Measurements from ENCODE around the gene DALRD3.
"Not testable (repeated sequence)": the region's sequence is repeated elsewhere in the genome, so short reads cannot be mapped to it uniquely, and the experiment has no call there.

DALRD3 gene

GRCh38 chr3:49021213-49021812 lies 2.9 kb upstream of the DALRD3 start:
- DNase-seq: peak; percentile 97

DNA sequence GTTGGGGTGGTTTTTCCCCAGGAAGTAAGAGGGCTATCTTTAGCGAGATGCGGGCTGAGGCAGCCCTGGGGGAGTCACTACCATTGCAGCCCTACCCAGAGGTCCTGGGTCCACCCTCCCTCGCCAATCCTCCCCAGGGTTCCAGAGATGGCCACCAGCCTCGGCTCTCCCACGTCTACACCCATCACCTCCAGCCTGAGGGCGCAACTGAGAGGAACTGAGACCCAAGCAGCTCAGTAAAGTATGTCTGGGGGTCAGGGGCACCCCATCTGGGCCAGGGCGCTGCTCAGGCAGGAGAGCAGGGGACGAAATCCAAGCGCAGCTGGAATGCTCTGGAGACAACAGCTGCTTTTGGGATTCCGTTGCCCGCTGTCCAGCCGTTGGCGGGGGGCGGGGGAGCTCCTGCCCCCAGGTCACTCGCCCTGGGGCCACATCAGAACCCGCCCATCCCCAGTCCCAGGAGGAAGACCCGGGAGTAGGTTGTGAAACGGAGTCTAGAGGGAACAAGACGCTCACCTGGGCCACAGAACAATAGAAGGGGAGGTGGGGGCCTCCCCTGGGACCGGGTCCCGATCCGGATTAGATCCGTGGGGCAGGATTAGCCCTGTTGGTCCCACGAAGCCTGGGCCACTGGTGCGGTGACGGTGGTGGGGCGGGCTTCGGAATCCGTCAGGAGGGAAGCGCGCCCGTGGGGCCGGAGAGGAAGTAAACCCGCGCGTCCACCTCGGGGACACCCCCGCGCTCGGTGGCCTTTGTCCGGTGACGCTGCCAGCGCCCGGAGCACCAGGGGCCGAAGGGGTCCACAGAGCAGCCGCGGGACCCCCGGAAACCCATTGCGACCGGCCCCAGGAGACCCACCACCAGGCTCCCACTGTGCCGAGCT lies 2.2 kb upstream of the DALRD3 start:
- no peak for DNase-seq

DNA sequence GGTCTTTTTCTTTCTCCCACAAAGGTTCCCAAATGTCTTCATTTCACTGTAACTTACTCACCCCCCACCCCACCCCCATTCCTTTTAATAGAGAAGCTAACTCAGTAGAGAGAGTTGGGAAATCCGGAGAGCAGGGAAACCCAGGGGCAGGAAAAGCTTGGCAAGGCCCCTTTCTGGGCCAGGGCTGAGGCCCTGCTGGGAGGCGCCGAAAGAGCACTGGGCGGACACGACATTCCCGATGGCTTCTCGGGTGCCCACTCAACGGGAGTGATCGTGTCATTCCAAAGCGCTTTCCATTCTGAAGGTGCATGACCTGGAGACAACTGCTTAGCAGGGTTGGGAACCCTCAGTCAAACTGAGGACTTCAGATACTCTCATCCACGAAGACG lies 1.6 kb upstream of the DALRD3 start:
- no peak for DNase-seq

GRCh38 chr3:49018707-49019006 lies 277 bp upstream of the DALRD3 start:
- DNase-seq: no peak

GRCh38 chr3:49017229-49017970 lies 980 bp downstream of the DALRD3 start:
- DNase-seq: no peak

DNA sequence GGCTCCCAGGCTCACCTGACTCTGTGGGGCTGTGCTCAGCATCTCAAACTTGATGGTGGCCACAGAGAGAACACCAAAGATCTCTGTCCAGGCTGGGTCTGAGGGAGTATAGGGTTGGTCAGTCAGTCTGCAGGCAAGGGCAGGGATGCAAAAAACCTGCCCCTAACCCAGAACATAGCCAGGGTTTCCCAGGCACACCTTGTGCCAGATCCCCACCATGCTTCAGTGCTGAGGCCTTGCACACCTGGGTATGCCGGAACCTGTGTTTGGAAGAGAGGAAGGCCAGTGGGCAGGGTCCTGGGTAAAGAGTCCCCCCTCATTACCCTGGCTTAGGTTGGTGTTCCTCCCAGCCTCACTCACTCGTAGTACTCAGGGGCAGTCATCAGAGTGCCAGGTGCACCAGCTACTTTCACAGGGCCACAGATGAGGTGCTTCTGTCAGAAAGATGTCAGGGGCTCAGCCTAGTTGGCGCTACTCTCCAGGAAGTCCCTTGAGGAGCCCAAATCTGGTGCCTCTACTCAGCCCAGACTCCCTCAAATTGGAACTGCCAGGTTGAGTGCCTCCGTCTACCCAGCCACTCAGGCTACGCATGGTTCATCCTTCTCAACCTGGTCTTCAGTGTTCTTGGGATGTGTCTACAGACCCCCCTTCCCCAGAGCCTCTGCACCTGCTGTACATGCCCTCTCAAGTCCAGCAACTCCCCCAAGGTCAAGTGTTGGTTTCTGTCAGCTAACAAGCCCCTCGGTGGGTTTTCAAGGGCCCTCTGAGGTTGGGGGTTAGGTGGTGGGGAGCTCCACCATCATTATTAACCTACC lies 1.8 kb downstream of the DALRD3 start:
- DNase-seq: no peak

DNA sequence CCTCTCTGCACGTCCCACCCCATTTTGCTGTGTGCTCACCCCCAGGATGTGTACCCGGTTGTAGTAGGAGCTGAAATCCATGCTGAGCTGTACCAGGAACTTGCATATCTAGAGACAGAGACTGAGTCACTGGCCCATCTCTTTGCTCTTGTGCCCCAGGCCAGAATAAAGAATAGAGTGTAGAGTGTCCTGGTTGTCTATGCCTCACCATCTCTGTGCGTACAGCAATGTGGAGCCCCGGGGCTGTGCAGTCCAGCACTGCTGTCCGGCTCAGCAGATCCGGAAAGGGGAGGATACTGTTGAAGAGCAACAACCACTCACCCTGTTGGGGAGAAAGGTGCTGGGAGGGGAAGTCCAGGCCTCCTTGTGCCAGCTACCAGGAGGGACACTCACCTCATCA lies 2.6 kb downstream of the DALRD3 start:
- DNase-seq: no peak

DNA sequence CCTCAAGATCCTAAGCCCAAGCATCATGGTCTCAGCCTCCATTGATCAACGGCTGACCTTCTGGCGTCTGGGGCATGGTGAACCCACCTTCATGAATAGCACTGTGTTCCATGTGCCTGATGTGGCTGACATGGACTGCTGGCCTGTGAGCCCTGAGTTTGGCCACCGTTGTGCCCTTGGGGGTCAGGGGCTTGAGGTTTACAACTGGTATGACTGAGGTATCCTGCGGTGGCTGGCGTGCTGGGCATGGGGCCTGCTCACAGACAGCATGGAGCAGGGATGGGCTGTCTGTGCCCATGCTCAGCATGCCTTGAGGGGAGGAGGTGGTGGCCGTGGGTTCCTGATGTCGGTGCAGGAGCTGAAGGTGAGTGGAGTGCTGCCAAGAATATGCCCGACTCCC lies 3.3 kb downstream of the DALRD3 start:
- DNase-seq: no peak

DNA sequence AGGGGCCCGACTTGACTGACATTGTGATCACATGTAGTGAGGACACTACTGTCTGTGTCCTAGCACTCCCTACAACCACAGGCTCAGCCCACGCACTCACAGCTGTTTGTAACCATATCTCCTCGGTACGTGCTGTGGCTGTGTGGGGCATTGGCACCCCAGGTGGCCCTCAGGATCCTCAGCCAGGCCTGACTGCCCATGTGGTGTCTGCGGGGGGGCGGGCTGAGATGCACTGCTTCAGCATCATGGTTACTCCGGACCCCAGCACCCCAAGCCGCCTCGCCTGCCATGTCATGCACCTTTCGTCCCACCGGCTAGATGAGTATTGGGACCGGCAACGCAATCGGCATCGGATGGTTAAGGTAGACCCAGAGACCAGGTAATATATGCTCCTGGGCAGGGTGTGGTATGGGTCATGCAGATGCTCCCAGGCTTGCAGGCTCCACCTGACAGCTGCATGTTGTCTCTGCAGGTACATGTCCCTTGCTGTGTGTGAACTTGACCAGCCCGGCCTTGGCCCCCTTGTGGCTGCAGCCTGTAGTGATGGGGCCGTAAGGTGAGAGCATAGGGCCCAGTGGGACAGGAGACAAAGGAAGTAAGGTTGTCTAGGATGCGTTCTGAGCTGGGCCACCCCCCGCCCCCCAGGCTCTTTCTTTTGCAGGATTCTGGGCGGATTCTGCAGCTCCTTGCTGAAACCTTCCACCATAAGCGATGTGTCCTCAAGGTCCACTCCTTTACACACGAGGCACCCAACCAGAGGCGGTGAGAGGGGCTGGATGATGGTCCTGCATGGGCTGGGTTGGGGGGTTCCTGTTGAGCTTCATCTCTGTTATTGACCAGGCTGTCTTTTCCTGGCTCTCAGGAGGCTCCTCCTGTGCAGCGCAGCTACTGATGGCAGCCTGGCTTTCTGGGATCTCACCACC lies 4.4 kb downstream of the DALRD3 start:
- peak; percentile 26 for DNase-seq

DNA sequence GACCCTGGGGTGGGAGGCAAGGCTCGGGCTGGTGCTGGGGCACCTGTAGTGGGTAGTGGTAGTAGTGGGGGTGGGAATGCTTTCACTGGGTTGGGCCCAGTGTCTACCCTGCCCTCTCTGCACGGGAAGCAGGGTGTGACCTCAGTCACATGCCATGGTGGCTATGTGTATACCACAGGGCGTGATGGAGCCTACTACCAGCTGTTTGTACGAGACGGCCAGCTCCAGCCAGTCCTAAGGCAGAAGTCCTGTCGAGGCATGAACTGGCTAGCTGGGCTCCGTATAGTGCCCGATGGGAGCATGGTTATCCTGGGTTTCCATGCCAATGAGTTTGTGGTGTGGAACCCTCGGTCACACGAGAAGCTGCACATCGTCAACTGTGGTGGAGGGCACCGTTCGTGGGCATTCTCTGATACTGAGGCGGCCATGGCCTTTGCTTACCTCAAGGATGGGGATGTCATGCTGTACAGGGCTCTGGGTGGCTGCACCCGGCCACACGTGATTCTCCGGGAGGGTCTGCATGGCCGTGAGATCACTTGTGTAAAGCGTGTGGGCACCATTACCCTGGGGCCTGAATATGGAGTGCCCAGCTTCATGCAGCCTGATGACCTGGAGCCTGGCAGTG lies 5.2 kb downstream of the DALRD3 start:
- DNase-seq: no peak

- no peak for DNase-seq
Observed at GRCh38 chr3:49012441-49013017, 5.9 kb downstream of the DALRD3 start.

GRCh38 chr3:49009396-49009795 lies 9.0 kb downstream of the DALRD3 start:
- DNase-seq: peak; percentile 51

GRCh38 chr3:49008627-49009026 lies 9.8 kb downstream of the DALRD3 start:
- DNase-seq: not testable (repeated sequence)

DNA sequence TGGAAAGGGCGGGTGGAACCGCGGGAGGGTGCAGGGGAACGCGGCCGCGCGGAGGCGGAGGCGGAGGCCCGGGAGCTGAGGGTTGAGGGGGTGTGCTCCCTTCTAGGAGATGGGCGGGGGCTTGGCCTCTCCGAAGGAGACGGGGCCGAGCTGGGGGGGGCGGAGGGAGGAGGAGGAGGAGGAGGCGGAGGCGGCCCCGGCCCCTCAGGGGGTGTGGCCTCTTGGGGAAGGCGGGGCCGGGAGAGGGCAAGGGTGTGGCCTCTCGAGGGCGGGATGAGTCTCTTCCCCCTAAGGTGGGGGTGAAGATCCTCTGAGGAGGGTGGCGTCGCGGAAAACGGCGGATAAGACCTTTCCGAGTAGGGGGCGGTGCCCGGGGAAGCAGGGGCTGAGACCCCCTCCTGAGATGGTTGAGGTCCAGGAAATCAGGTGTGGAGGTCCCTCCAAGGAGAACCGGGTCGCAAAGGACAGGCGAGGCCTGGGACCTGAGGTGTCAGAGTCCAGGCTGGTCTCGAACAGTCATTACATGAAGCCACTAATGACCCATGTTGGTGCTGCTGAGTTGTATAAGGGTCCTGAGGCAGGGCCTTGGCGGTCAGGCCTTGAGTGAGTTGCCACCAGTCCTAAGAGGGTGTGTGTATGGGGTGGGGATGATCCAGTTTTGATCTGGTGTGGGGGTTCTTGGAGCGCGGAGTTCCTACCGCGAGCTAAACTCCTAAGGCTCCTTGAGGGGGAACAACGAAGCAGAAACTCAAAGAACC lies 10.4 kb downstream of the DALRD3 start:
- peak; percentile 91 for DNase-seq

DNA sequence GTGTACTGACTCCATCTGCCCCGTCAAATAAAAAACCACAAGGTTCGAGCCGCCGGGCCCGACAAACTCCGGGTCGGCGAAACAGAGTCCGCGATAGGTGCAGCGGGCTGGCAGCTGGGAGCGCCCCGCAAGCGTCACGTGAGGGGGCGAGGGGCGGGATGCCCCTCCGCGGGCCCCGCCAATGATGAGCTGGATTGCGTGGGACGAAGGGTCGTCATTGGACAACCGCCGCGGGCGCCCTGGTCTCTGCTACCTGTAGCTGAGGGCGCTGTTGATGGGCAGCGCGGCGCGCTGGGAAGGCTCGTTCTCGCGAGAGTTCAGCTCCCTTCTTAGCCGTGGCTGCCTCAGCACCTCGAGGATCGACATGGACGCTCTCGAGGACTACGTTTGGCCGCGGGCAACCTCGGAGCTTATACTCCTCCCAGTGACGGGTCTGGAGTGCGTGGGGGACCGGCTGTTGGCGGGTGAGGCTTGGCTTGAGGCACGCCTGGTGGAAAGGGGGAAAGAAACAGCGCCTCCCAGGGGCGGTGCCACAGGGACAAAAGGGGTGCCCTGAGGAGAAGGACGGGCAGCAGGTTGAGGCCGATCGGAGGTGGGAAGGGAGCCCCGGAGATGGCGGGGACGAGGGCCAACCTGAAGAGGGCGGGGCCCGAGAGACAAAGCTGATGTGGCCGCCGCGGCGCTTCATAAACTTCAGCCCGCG lies 11.2 kb downstream of the DALRD3 start, which contains the start of gene WDR6:
Gene WDR6, plus strand, starts transcription at position 324 of the 703 bp plus-strand sequence. Its CDS starts 41 bp downstream, at position 365.
- peak; percentile 97 for DNase-seq

GRCh38 chr3:49006408-49007067 lies 11.8 kb downstream of the DALRD3 start:
- no peak for DNase-seq

GRCh38 chr3:49005998-49006397 lies 12.4 kb downstream of the DALRD3 start:
- DNase-seq: no peak

DNA sequence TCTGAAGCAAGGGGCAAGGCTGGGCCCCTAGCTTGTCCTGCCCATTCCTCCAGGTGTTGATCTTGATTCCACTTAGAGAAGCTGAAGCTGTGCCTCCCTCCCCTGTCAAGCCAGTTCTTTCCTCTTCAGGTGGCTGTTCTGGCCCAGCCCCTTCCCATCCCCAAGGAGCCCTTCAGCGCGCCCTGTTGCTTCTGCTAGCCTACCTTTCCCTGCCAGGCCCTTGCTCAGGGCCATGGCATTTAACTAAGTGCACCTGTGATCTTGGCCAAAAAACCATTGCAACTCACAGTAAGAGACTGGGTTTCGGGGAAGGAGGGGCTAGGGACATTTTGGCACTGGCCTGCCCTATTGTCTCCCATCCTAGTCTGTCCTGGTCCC lies 13.1 kb downstream of the DALRD3 start:
- no peak for DNase-seq
